ENCODE results near the gene TMEM201.

The TMEM201 gene

GRCh38 chr1:9654051-9654833 is 65.5 kb downstream of the TMEM201 start:
- peaks cover 3% of the 10 kb centered on the region for H3K4me1 ChIP-seq (ENCODE audit: control insufficient read depth, insufficient read depth, low read length)
- H3K27me3 ChIP-seq (ENCODE audit: control insufficient read depth, insufficient read depth, low read length) = peaks cover 48% of the 10 kb centered on the region
- H3K9ac ChIP-seq (ENCODE audit: low read length) = no peak overlapping the region
- H3K4me3 ChIP-seq (ENCODE audit: low read length) = no peak overlapping the region
- H3K9me3 ChIP-seq (ENCODE audit: control insufficient read depth, low read length) = no peaks in the 10 kb centered on the region
- H3K36me3 ChIP-seq (ENCODE audit: control insufficient read depth, insufficient read depth, low read length) = no peaks in the 10 kb centered on the region

- Histone ChIP-seq H3K9me3 (ENCODE audit: control insufficient read depth, low read length) (no peaks in the 10 kb centered on the region), H3K9ac (ENCODE audit: low read length) (no peak overlapping the region), H3K36me3 (ENCODE audit: control insufficient read depth, insufficient read depth, low read length) (no peaks in the 10 kb centered on the region), H3K4me1 (ENCODE audit: control insufficient read depth, insufficient read depth, low read length) (peaks cover 3% of the 10 kb centered on the region), H3K27me3 (ENCODE audit: control insufficient read depth, insufficient read depth, low read length) (peaks cover 40% of the 10 kb centered on the region), H3K4me3 (ENCODE audit: low read length) (no peak overlapping the region)
Measured at GRCh38 chr1:9654834-9655723, 66.4 kb downstream of the TMEM201 start.

GRCh38 chr1:9655836-9656235 is 67.1 kb downstream of the TMEM201 start:
- Histone ChIP-seq H3K4me1 (ENCODE audit: control insufficient read depth, insufficient read depth, low read length) (peaks cover 3% of the 10 kb centered on the region), H3K36me3 (ENCODE audit: control insufficient read depth, insufficient read depth, low read length) (no peaks in the 10 kb centered on the region), H3K27me3 (ENCODE audit: control insufficient read depth, insufficient read depth, low read length) (peaks cover 34% of the 10 kb centered on the region), H3K9ac (ENCODE audit: low read length) (no peak overlapping the region), H3K9me3 (ENCODE audit: control insufficient read depth, low read length) (no peaks in the 10 kb centered on the region), H3K4me3 (ENCODE audit: low read length) (no peak overlapping the region)

- no peaks in the 10 kb centered on the region for H3K9me3 ChIP-seq (ENCODE audit: control insufficient read depth, low read length)
- no peak overlapping the region for H3K4me3 ChIP-seq (ENCODE audit: low read length)
- no peaks in the 10 kb centered on the region for H3K4me1 ChIP-seq (ENCODE audit: control insufficient read depth, insufficient read depth, low read length)
- no peak overlapping the region for H3K9ac ChIP-seq (ENCODE audit: low read length)
- peaks cover 18% of the 10 kb centered on the region for H3K27me3 ChIP-seq (ENCODE audit: control insufficient read depth, insufficient read depth, low read length)
- H3K36me3 ChIP-seq (ENCODE audit: control insufficient read depth, insufficient read depth, low read length) = no peaks in the 10 kb centered on the region
Measured at GRCh38 chr1:9657521-9658032, 68.9 kb downstream of the TMEM201 start.

GRCh38 chr1:9658199-9658598 is 69.5 kb downstream of the TMEM201 start:
- Histone ChIP-seq H3K9ac (ENCODE audit: low read length) (no peak overlapping the region), H3K4me3 (ENCODE audit: low read length) (no peak overlapping the region), H3K4me1 (ENCODE audit: control insufficient read depth, insufficient read depth, low read length) (no peaks in the 10 kb centered on the region), H3K9me3 (ENCODE audit: control insufficient read depth, low read length) (no peaks in the 10 kb centered on the region), H3K27me3 (ENCODE audit: control insufficient read depth, insufficient read depth, low read length) (peaks cover 12% of the 10 kb centered on the region), H3K36me3 (ENCODE audit: control insufficient read depth, insufficient read depth, low read length) (no peaks in the 10 kb centered on the region)

GRCh38 chr1:9659328-9659727 is 70.6 kb downstream of the TMEM201 start:
- H3K36me3 ChIP-seq (ENCODE audit: control insufficient read depth, insufficient read depth, low read length) = no peaks in the 10 kb centered on the region
- no peaks in the 10 kb centered on the region for H3K4me1 ChIP-seq (ENCODE audit: control insufficient read depth, insufficient read depth, low read length)
- H3K9ac ChIP-seq (ENCODE audit: low read length) = no peak overlapping the region
- H3K27me3 ChIP-seq (ENCODE audit: control insufficient read depth, insufficient read depth, low read length) = peaks cover under 1% of the 10 kb centered on the region
- no peak overlapping the region for H3K4me3 ChIP-seq (ENCODE audit: low read length)
- no peaks in the 10 kb centered on the region for H3K9me3 ChIP-seq (ENCODE audit: control insufficient read depth, low read length)

- Histone ChIP-seq H3K36me3 (ENCODE audit: control insufficient read depth, insufficient read depth, low read length) (no peaks in the 10 kb centered on the region), H3K4me3 (ENCODE audit: low read length) (no peak overlapping the region)
Measured at GRCh38 chr1:9663257-9663656, 74.5 kb downstream of the TMEM201 start.

More at GRCh38 chr1:9663257-9663656, 74.5 kb downstream of the TMEM201 start:
- Histone ChIP-seq H3K27me3 (ENCODE audit: control insufficient read depth, insufficient read depth, low read length) (no peaks in the 10 kb centered on the region), H3K9me3 (ENCODE audit: control insufficient read depth, low read length) (no peaks in the 10 kb centered on the region), H3K9ac (ENCODE audit: low read length) (no peak overlapping the region), H3K4me1 (ENCODE audit: control insufficient read depth, insufficient read depth, low read length) (no peaks in the 10 kb centered on the region)
